Fibroblast of mammary gland (primary cell): Measurements from ENCODE around the gene RAC2.

Experiments
- DNase-seq: peaks from one replicate; pipeline ENCODE4 v3.0.0-alpha.2; 2010; ENCODE audit warnings: low read depth
- H3K4me3 ChIP-seq: 2 replicates; pipeline ENCODE4 v1.5.1; 2011; ENCODE audit warnings: low read depth, mild to moderate bottlenecking, low read length, moderate library complexity; ENCODE audit not compliant: control insufficient read depth
- CTCF ChIP-seq: conservative IDR thresholded peaks from 2 replicates; pipeline ENCODE4 v1.5.1; 2011; ENCODE audit warnings: low read depth, low read length, inconsistent platforms; ENCODE audit not compliant: control insufficient read depth, insufficient read depth

The RAC2 gene

GRCh38 chr22:37276776-37277175, 32.7 kb upstream of the RAC2 start:
- H3K4me3 ChIP-seq, result no peak overlapping the region
- no peak for TF ChIP-seq CTCF
- DNase-seq, result peak; percentile 45

- H3K4me3 ChIP-seq, result no peak overlapping the region
- no peak for DNase-seq
- TF ChIP-seq CTCF, result no peak
Measured at GRCh38 chr22:37275622-37276021, 31.6 kb upstream of the RAC2 start.

DNA sequence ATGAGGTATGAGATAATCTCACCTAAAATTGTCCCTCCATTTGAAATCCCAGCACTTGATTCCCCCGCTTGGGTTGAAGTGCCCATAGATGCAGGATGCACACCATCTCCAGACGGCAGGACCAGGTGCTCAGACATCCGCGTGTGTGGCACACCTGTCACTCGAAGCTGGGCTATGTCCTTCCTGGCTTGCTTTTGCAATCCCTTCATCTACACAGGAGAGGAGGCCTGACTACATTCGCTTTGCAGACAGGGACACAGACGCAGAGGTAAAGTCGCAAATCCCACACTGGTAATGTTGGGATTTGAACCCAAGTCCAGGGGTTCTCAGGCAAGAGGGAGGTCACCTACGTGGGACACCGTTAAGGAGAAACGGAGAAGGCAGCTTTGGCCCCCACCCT, 31.1 kb upstream of the RAC2 start:
- no peak for DNase-seq
- TF ChIP-seq CTCF, result no peak
- no peak overlapping the region for H3K4me3 ChIP-seq

GRCh38 chr22:37274380-37274862, 30.4 kb upstream of the RAC2 start:
- TF ChIP-seq CTCF, result no peak
- no peak overlapping the region for H3K4me3 ChIP-seq
- DNase-seq, result no peak

- H3K4me3 ChIP-seq, result no peak overlapping the region
- no peak for DNase-seq
- TF ChIP-seq CTCF, result no peak
Measured at GRCh38 chr22:37273846-37274225, 29.8 kb upstream of the RAC2 start.

- peak; percentile 78 for DNase-seq
- no peak overlapping the region for H3K4me3 ChIP-seq
Measured at GRCh38 chr22:37273126-37273845, 29.2 kb upstream of the RAC2 start.

More at GRCh38 chr22:37273126-37273845, 29.2 kb upstream of the RAC2 start:
- TF ChIP-seq CTCF, result no peak
